DMS153 treated with DMSO at 0.1 percent for 48 hours (cell line): ENCODE measurements around the gene ELAVL3.
"Not testable (repeated sequence)": the region's sequence is repeated elsewhere in the genome, so short reads cannot be mapped to it uniquely, and the experiment has no call there.

Source experiments
- DNase-seq: peaks from one replicate; lab custom pipeline; 2025; ENCODE audit not compliant: unreplicated experiment; lab: John Stamatoyannopoulos, UW

The ELAVL3 gene

DNA sequence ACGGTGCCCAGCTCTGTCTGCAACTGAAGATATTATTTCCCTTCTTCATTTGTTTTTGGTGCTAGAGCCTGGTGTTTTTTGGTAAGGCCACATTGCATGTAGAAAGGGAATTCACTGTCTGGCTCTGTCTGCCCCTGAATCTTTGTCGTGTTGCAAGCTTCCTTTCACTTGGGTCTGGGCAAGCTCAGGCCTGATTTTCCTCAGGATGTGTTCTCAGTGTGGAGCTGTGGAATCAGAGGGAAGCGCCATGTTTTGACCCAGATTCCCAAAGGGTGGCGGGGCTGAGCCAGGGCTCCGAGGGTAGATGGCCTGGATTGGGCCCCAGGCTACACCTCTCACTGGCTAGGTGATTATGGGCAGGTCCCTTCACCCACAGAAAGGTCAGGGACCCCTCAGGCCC lies 36.8 kb downstream of the ELAVL3 start:
- no peak for DNase-seq

DNA sequence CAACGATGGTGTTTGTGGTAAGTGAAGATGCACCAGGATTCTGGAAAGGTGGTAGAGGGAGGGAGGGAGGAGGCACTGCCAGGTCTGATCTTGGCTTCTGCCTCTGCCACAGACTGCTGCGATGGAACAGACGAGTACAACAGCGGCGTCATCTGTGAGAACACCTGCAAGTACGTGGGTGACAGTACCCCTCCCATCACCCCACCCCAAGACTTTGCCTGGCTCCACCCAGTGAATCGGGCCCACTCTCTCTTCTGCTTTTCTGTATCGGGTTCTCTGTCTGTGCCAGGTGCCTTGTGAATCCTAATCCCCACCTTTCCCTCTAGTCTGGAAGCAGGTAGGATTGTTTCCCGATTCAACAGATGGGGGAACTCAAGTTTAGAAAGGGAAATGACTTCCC lies 42.9 kb downstream of the ELAVL3 start:
- DNase-seq: no peak

DNA sequence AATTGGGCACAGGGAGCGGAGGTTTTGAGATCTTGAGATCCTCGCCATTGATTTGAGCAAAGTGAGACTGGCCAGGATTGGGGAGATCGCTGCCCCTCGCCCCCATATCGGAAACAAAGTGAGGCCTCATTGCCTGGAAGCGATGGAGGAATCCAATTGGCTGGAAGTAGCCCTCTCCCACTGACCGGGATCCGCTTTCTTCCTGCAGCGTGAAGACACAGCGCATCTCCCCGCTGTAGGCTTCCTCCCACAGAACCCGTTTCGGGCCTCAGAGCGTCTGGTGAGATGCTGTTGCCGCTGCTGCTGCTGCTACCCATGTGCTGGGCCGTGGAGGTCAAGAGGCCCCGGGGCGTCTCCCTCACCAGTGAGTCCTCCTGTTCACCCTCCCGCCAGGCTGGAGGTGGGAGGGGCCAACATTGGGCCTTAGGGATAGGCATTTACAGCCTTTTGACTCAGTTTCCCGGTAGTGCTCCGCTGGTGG lies 45.0 kb downstream of the ELAVL3 start:
- DNase-seq: no peak

DNA sequence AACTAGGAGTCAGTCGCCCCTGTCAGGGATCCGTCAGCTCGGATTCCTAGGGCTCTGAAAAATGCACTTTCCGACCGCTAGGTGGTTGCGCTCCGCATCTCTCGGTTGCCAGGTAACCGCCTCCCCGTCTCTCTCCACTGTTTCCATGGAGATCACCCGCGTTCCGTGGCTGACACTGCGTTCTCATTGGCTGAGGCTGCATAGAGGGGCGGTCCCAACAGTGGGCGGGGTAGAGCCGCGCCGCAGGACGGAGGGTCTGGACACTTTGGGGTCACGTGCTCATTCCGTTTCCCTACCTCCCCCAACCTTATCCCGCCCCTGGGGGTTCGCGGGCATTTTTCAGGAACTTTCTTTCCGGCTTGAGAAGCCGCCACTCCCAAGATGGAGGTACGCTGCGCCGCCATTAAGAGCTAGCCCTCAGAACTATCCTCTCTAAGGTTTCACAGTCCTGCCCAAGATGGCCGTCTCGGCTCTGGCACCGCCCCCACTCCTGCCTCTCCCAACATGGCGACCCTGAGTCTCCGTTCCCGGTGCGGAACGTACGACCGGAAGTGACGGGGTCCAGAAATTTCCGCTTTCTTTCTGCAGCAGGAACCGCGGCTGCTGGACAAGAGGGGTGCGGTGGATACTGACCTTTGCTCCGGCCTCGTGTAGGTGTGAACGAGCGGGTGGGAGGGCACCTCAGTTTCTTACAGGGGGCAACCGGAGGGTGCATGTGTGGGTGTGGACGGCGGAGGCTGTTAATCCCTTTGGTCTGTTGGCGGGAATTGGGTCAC lies 45.6 kb downstream of the ELAVL3 start, which contains the start of the genes ODAD3 and PRKCSH:
Gene ODAD3, minus strand, starts transcription at position 65 of the 776 bp plus-strand sequence. CDS start 105 bp downstream, outside the sequence.
Gene PRKCSH, plus strand, starts transcription at position 579 of the 776 bp plus-strand sequence. CDS start 483 bp downstream, outside the sequence.
- DNase-seq: peak; percentile 100

DNA sequence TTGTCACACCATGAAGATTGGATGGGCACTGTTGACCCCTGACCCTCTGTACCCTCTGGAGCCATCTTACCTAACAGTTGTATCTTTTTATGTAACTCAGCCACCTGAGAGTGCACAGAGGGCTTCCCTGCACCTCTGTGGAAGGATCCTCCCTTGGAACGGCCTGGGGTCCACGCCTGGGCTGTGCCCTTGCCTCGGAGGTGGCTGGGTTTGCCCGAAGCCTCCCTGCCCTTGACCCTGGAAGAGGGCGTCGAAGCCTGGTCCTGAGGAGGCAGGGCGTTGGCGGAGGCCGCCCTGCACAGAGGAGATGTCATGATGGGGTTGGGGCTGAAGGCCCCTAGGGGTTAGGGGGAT lies 46.2 kb downstream of the ELAVL3 start:
- DNase-seq: no peak

DNA sequence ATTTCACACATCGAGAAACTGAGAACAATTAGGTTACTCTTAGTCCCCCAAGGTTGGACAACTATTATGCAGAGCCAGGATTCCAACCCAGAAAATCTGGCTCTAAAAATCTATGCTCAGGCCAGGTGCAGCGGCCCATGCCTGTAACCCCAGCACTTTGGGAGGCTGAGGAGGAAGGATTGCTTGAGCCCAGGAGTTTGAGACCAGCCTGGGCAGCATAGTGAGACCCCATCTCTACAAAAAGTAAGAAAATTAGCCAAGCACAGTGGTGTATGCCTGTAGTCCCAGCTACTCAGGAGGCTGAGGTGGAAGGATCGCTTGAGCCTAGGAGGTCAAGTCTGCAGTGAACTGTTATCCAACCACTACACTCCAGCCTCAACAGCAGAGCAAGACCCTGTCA lies 47.3 kb downstream of the ELAVL3 start:
- not testable (repeated sequence) for DNase-seq

DNA sequence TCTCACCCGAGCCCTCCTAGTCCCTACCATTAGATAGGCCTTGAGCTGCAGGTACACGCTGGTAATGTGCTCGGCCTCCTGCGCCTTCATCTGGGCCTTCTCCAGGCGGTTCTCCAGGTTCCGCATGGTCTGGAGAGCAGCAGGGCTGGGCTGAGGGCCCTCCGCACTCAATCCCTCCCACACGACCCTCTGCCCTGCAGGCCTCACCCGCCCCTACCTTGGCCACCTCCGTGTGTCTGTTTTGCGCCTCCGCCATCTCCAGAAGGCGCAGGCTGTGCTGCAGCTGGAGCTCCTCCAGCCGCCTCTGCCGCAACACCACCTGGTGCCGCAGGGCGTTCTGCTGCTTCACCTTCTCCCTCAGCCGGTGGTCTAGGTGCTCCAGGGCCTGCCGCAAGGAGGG lies 54.2 kb downstream of the ELAVL3 start:
- DNase-seq: no peak

DNA sequence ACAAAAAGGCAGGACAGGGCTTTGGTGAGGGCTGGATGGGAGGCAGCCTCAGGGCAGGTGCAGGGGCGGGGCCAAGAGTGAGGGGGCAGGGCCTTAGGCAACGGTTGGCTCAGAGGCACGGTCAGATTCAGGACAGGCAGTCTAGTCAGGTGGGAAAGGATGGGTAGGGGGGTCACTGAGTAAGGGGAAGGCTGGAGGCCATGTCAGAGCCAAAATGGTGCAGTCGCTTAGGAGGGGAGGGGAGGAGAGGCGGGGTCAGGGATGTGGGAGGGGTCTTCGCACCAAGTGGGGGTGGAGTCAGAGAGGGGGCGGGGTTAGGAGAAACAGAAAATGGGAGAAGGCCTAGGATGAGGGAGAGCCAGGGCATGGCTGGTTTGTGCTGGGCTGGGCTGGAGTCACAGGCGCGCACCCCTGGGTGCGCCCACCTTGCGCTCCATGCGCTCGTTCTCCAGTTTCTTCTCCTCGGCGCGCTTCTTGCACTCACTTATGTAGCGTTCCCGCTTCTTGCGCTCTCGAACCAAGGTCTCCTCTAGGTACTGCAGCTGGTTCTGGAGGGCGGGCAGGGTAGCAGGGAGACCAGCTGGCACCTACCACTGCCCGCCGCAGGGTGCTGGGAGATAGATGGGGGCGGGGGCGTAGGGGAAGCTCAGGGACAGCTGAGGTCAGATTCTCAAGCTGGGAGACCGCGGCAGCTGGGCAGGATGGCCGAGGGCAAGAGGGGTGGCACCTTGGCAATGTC lies 55.0 kb downstream of the ELAVL3 start:
- no peak for DNase-seq

DNA sequence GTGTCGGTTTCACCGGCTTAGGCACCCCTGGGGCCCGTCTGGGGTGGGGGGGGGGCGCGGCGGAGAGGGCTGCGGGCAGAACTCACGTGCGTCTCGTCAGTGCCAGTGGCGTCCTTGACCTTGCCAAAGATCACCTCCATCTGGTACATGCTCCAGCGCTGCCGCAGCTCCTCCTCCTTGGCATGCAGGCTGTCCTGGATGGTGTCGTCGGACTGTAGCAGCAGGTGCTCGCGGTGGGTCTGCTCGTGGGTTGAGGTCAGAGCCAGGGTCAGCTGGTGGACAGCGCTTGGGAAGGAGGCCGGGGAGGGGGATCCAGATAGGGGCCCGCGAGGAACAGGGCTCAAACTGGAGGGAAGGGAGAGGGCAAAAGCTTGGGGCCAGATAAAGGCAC lies 57.1 kb downstream of the ELAVL3 start:
- no peak for DNase-seq

DNA sequence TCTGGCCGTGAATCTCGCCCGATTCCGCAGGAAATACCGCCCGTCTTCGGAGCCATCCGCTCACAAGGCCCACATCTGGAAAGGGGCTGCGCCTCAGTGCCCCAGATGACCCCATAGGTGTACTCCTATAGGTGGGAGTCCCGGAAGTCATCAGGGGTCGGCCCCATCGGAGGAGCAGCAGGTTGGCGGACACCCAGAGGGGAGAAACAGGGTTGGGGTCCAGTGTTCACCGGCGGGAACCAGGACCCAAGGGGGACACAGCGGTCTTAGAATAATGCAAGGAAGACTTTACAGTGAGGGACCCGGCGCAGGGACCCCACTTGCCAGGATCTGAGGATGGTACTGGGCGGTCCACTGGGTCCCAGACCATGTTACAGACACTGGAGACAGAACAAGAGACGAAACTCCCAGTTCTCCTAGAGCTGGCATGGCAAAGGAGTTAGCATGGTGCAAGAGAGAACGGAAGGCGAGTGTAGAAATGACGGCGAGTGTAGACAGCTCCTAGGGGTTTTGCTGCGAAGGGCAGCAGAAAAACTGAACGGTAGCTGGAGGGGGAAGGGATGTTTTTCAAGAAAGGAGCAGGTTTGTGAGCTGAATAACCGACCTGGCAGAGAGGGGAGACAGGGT lies 57.6 kb downstream of the ELAVL3 start:
- DNase-seq: no peak

DNA sequence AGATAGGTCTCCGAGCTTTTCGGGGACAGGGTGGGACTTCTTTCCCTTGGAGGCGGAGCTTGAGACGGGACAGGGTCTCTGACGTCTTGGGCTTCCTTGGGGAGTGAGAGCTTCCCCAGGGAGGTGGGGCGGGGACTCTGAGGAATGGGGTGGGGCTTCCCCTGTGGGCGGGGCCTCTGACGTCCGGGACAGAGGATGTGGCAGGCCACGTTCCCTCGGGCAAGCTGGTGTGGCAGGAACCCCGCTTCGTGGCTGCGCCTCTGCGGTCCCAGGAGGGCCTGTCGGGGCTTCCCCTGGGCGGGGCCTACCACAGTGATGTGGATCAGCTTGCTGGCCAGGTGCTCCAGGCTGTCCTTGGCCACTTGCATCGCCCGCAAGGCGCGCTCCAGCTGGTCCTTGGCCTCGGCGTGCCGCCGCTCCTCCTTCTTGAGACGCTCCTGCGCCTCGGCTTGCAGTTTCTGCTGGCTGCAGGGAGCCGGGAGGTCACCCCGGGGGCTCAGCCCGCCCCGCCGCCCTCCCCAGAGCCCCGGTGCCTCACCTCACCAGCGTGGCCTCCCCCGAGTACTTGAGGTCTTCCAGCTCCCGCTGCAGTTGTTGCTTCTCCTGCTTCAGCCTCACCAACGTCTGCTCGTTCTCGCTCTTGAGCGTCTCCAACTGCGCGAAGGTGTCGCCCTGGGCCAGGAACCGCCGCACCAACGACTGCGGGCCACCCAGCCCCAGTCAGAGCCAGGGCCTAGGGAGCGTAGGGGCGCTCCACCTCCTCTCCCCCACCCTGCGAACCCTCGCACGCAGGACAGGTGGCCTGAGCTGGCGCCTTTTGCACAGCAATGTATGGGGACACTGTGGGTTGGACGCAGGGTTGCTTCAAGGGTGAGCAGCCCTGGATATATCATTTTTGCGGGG lies 58.4 kb downstream of the ELAVL3 start:
- DNase-seq: peak; percentile 50

DNA sequence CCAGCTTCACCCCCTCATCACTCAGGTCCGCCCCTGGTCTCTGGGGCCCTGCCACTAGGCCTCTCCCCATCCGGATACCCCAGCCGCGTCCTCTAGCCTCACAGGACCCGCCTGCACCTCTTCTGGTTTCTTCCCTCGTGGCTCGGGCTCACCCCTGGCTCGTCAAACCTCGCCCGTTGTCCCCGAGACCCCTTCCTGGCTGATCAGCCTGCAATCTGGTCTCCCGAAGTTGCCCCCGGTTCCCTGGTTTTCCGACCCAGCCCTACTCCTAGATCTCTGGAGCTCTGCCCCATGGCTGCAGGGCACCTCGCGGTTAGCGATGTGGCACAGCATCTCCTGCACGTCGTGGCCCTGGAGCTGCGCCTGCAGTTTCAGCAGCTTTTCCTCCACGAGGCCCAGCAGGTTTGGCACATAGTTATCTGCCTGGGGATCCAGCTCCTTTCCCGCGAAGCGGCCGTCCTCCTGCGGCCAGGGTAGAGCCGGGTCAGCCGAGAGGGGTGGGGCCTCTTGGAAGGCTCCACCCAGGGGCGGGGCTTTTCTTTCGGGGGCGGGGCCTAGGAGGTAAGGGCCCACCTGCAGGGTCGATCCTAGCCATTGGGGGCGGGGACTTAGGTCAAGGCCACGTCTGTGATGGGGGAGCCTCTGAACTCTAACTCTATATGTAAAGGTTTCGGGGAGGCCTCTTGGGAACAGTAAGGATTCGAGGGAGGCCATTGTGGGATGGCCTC lies 59.3 kb downstream of the ELAVL3 start:
- DNase-seq: peak; percentile 50

DNA sequence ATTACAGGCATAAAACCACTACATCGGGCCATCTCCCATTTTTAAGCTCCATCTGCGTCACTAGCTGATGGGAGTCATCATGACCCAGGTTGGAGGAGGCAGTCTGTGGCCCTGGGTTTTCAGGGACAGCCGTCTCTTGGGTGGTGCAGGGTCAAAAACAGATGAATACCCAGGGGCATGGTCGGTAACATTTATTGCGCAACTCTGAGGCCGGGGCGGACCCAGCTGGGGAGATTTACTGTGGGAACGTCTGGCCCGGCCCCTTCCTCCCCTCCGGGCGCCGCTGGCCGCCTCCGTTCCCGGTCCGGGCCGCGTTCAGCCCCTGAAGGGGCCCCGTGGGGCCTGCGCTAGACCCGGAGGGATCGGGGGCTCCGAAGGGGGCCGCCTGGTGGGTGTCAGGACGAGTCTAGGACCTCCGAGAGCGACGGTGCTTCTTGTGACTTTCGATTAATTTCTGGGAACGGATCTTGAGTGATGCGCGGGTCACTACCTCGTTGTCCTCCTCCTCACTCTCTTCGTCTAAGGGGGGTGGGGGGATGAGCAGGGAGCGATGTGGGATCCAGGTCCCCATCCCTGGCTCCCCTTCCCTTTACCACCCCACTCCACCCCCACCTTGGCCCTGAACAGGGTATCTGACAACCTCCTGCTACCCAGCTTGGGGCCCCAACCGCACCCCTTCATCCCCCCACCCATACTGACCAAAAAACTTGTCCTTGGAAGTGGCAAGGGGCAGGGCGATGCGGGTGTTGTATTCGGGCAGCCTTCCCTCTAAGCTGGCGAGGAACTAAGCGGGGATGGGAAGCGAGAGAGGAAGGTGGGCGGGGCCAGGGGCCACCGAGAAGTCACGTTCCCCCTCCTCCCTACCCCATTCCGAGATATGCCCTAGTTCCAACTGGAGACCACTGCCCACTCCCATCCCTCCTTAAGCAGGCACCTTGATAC lies 60.1 kb downstream of the ELAVL3 start:
- DNase-seq: peak; percentile 10

DNA sequence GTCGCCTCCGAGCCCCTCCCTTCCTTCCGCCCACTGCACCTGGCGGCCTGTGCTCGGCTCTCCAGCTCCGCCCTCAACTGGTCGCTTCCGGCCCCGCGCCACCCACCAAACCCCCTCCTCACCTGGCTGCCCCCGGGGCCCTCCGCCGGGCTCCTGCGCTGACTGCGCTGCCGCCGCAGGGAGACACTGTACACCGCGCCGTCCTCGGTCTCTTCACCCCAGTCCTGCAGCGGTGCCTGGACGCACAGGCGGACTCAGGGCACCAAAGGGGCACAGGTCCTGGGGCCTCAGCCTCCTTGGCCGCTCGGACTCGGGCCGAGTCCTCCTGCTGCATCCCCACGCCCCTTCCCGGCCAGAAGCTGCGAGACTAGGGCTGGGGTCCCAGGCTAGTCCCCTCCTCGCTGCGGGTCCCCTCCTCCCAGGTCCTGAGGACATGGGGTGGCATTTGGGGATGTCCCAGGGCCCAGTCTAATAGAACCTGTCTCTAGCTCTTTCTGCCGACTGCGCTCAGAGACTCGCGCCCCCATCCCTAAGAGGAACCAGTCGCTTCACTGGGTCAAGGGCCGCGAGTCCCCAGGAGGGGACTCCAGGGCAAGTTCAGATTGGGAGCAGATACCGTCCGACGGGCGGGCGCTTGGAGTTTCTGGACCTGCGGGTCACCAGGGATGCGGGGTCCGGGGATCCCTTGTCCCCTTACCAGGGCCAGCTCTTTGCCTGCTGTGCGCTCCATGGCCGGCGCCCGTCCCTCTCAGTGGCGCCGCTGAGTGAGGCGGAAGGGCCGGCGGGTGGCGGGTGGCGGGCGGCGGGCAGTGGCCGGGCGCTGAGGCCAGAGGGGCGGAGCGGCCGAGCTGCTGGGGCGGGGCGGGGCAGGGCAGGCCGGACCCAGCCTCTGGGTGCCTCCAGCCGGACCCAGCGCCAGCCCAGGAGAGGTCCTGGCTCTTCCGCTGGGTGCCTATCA lies 62.0 kb downstream of the ELAVL3 start, which contains the start of gene RGL3:
Gene RGL3, minus strand, starts transcription at position 766 of the 958 bp plus-strand sequence. Its CDS starts 36 bp downstream, at position 730.
- DNase-seq: peak; percentile 18

DNA sequence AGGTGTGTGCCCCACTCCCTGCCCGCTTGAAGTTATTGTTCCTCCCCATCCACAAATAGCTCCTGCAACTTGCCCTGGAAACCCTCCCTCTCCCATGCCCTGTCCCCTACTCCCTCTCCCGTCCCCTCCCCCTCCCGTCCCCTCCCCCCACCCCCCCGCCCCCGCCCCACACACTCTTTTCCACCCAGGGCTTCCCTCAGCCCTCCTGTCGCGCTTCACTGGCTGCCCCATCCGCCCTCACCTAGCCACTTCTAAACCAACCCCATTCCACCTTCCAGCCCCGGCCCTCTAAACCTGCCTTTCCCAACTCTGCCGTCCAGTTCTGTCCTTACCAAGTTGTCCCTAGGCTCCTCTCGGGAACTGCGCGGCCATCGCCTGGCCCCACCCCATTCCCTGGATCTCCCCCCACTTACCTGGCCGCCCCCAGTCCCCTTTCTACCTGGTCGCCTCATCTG lies 62.7 kb downstream of the ELAVL3 start:
- DNase-seq: peak; percentile 61

DNA sequence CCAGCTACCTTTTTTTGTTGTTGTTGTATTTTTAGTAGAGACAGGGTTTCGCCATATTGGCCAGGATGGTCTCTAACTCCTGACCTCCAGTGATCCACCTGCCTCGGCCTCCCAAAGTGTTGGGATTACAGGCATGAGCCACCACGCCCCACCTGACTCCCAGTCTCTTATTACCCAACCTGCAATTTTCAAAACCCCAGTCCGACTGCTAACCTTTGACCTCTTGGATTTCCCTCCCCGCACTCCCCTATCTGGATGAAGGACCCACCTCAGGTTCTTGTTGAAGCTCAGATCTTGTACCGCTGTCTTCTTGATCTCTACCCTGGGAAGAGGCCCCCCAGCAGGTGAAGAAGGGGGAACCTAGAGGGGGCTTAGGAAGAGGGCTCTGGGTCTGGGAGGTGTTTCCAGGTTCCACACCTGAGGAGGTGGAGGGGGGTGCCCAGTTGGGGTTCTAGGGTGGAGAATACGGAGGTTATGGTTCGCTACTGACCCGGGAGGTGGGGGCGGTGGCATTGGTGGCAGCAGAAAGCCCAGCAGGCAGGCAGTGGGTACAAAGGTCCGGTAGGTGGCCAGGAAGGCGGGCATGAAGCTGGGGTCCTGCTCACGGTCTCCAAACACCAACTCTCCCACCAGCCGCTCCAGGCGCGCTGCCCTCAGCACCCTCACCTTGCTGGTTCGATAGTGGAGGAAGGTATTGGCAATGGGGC lies 64.3 kb downstream of the ELAVL3 start:
- no peak for DNase-seq

DNA sequence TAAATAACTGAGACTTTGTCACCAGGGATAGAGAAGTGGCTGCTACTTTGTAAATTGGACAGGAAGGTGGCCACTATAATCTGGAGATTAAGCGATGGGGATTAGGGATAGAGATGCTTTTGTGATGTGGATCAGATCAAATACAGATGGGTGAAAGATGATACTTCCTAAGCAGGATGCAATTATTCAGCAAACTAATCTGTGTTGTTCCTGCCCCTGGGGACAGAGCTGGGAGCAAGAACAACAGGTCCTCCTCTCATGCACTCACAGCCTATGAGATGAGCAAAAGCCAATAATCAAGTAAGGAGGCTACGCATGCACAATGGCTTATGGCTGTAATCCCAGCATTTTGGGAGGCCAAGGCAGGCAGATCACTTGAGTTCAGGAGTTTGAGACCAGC lies 66.3 kb downstream of the ELAVL3 start:
- DNase-seq: no peak
